Tibial nerve (tissue), 4 donors: ENCODE results near the gene IPO5.

Experiments used
- EP300 ChIP-seq, 2 donors: sonication (generic); formaldehyde crosslinking; IDR thresholded peaks; one replicate each; pipeline ENCODE4 v1.6.1; 2017; ENCODE audit warnings: antibody characterized with exemption in 2 of 2, mild to moderate bottlenecking in 1 of 2
- POLR2A ChIP-seq, 2 donors: fragments of 450-650 bp; IDR thresholded peaks; one replicate each; pipeline ENCODE4 v1.6.1; 2017; ENCODE audit warnings: antibody characterized with exemption in 2 of 2, mild to moderate bottlenecking in 2 of 2, moderate library complexity in 2 of 2
- TF ChIP-seq, protein P1 (sequence below), 5 experiments: fragments of 200-600 bp in 3 of 5; fragments of 450-650 bp in 2 of 5; sonication (generic) in 3 of 5; IDR thresholded peaks; one replicate each; pipeline ENCODE4 v1.5.1; 2016 to 2019; ENCODE audit warnings: antibody characterized with exemption in 5 of 5, mild to moderate bottlenecking in 3 of 5, moderate library complexity in 2 of 5

DNA sequence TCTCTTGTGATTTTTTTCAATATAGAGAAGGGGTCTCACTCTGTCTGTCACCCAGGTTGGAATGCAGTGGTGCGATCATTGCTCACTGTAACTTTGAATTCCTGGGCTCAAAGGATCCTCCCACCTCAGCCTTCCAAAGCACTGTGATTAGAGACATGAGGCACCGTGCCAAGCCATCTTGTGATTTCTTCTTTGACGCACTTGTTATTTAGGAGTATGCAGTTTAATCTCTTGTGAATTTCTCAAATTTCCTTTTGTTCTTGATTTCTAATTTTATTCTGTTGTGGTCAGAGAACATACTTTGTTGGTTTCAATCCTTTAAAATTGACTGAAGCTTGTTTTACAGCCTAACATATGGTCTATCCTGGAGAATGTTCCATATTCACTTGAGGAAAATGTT is 14.5 kb downstream of the IPO5 start:
- TF ChIP-seq, protein P1, sequence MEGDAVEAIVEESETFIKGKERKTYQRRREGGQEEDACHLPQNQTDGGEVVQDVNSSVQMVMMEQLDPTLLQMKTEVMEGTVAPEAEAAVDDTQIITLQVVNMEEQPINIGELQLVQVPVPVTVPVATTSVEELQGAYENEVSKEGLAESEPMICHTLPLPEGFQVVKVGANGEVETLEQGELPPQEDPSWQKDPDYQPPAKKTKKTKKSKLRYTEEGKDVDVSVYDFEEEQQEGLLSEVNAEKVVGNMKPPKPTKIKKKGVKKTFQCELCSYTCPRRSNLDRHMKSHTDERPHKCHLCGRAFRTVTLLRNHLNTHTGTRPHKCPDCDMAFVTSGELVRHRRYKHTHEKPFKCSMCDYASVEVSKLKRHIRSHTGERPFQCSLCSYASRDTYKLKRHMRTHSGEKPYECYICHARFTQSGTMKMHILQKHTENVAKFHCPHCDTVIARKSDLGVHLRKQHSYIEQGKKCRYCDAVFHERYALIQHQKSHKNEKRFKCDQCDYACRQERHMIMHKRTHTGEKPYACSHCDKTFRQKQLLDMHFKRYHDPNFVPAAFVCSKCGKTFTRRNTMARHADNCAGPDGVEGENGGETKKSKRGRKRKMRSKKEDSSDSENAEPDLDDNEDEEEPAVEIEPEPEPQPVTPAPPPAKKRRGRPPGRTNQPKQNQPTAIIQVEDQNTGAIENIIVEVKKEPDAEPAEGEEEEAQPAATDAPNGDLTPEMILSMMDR (IDR thresholded peaks at IDR 0.05) = no peak
- no peak for TF ChIP-seq EP300 (IDR thresholded peaks at IDR 0.05)
- no peak for TF ChIP-seq POLR2A (IDR thresholded peaks at IDR 0.05)
